ENCODE data around the gene PDE3B. TPM values are rescaled to one million over a fixed set of nuclear protein-coding genes. Genes with fewer than 3 reads are reported as not detected.

PDE3B gene
- total and polyA plus RNA-seq, 11 donors = 2.4 to 17.0 (median 10.0) TPM

- Histone ChIP-seq H3K36me3 (no peaks in the 10 kb centered on the region), H3K4me1 (peaks cover 0 to 25% (median 0%) of the 10 kb centered on the region in 12 donors), H3K4me3 (no peak overlapping the region), H3K27ac (peak overlapping the region in 1 of 12 donors; percentile 94), H3K9me3 (no peaks in the 10 kb centered on the region), H3K27me3 (no peaks in the 10 kb centered on the region)
- DNase-seq (no peak), ATAC-seq (no peak)
- intact Hi-C loops (cut with DNase I) = loop anchor here in 8 of 10 donors (5.0 to 10.0 kb wide), 7 partner anchors 97 to 266 kb away; partner anchors contain the start of gene CYP2R1 (in 5 of the 8)
- 91 to 97% (median 93%) methylated on average over 4 of the region's 4 CpGs for WGBS, 4 donors
- TF ChIP-seq CTCF (IDR thresholded peaks at IDR 0.05) (no peak), POLR2A (IDR thresholded peaks at IDR 0.05) (no peak)
Measured at GRCh38 chr11:14641801-14642200, 1.8 kb upstream of the PDE3B start.

- H3K9me3 ChIP-seq = no peaks in the 10 kb centered on the region
- 90 to 95% (median 94%) methylated on average over 5 of the region's 5 CpGs for WGBS, 4 donors
- ATAC-seq (no peak), DNase-seq (no peak)
- H3K4me3 ChIP-seq = peak overlapping the region in 3 of 12 donors; percentile 86 to 91 (median 89)
- no peaks in the 10 kb centered on the region for H3K36me3 ChIP-seq
- TF ChIP-seq POLR2A (IDR thresholded peaks at IDR 0.05) (no peak), CTCF (IDR thresholded peaks at IDR 0.05) (no peak)
- H3K4me1 ChIP-seq = peaks cover 0 to 27% (median 0%) of the 10 kb centered on the region in 12 donors
- H3K27ac ChIP-seq = peak overlapping the region in 1 of 12 donors; percentile 94
- intact Hi-C loops (cut with DNase I) = loop anchor here in 8 of 10 donors (5.0 to 10.0 kb wide), 7 partner anchors 98 to 265 kb away; partner anchors contain the start of gene CYP2R1 (in 5 of the 8)
- H3K27me3 ChIP-seq = no peaks in the 10 kb centered on the region
Measured at GRCh38 chr11:14642453-14642852, 1.2 kb upstream of the PDE3B start.

- WGBS, 4 donors = 26 to 72% (median 27%) methylated on average over 20 to 52 of the region's 52 CpGs
- peak in 2 of 4 donors; percentile 1 to 3 for ATAC-seq
- peak in 1 of 5 donors; percentile 26 for DNase-seq
- Histone ChIP-seq H3K9me3 (no peaks in the 10 kb centered on the region), H3K27me3 (no peaks in the 10 kb centered on the region), H3K4me1 (peaks cover 0 to 31% (median under 1%) of the 10 kb centered on the region in 12 donors), H3K27ac (peak overlapping the region in 8 of 12 donors; percentile 15 to 94 (median 87)), H3K36me3 (no peaks in the 10 kb centered on the region), H3K4me3 (peak overlapping the region in 11 of 12 donors; percentile 81 to 91 (median 86))
- intact Hi-C loops (cut with DNase I) = loop anchor here in 8 of 10 donors (5.0 to 10.0 kb wide), 7 partner anchors 98 to 264 kb away; partner anchors contain the start of gene CYP2R1 (in 5 of the 8)
- TF ChIP-seq POLR2A (IDR thresholded peaks at IDR 0.05) (no peak), CTCF (IDR thresholded peaks at IDR 0.05) (no peak)
Measured at GRCh38 chr11:14642873-14643696, 519 bp upstream of the PDE3B start.

All from heart left ventricle (tissue), 16 donors.